Measurements from ENCODE around the gene COX7C.

Gene COX7C

GRCh38 chr5:86664173-86664572, 46.4 kb downstream of the COX7C start:
- DNase-seq (ENCODE audit: low read depth): no peak

GRCh38 chr5:86665984-86666760, 48.4 kb downstream of the COX7C start:
- DNase-seq (ENCODE audit: low read depth): no peak

GRCh38 chr5:86666981-86667380, 49.2 kb downstream of the COX7C start:
- DNase-seq (ENCODE audit: low read depth): no peak
